GM12878 (cell line): ENCODE data around the gene TNFSF15. TPM values are rescaled to one million over a fixed set of nuclear protein-coding genes. Genes with fewer than 3 reads are reported as not detected.

Experiments used
- ESRRA ChIP-seq: IDR thresholded peaks from 2 replicates; pipeline ENCODE4 v1.6.1; 2012; ENCODE audit warnings: mild to moderate bottlenecking, low read length, improper control_type of control experiment
- EZH2 ChIP-seq: IDR thresholded peaks from 2 replicates; pipeline ENCODE4 v1.6.1; 2012; ENCODE audit warnings: low read depth, mild to moderate bottlenecking, control low read depth, inconsistent platforms, low read length, borderline replicate concordance; ENCODE audit not compliant: control insufficient read depth
- GABPA ChIP-seq: IDR thresholded peaks from 2 replicates; pipeline ENCODE4 v1.6.1; 2014; ENCODE audit warnings: antibody characterized with exemption, low read depth, mild to moderate bottlenecking, inconsistent platforms
- MEF2B ChIP-seq: fragments of 450-650 bp; IDR thresholded peaks from 2 replicates; pipeline ENCODE4 v1.6.1; 2018; ENCODE audit warnings: mild to moderate bottlenecking, moderate library complexity; ENCODE audit not compliant: partially characterized antibody, poor library complexity, severe bottlenecking
- NR2C2 ChIP-seq: IDR thresholded peaks from 2 replicates; pipeline ENCODE4 v1.6.1; 2011; ENCODE audit warnings: borderline replicate concordance, low read depth; ENCODE audit not compliant: control insufficient read depth, insufficient read length
- PML ChIP-seq: IDR thresholded peaks from 2 replicates; pipeline ENCODE4 v1.6.1; 2012; ENCODE audit warnings: low read length, inconsistent platforms
- RB1 ChIP-seq: fragments of 450-650 bp; formaldehyde crosslinking; IDR thresholded peaks from 2 replicates; pipeline ENCODE4 v1.6.1; 2017; ENCODE audit warnings: mild to moderate bottlenecking, borderline replicate concordance
- REST ChIP-seq: IDR thresholded peaks from 2 replicates; pipeline ENCODE4 v1.6.1; 2012; ENCODE audit warnings: mild to moderate bottlenecking, low read depth, low read length
- SMAD5 ChIP-seq: IDR thresholded peaks from 2 replicates; pipeline ENCODE4 v1.6.1; 2016; ENCODE audit warnings: antibody characterized with exemption, low read depth
- SMARCA5 ChIP-seq: fragments of 450-650 bp; IDR thresholded peaks from 2 replicates; pipeline ENCODE4 v1.6.1; 2017; ENCODE audit warnings: mild to moderate bottlenecking
- USF1 ChIP-seq: IDR thresholded peaks from 2 replicates; pipeline ENCODE4 v1.6.1; 2011; ENCODE audit warnings: borderline replicate concordance, low read depth, mild to moderate bottlenecking, moderate library complexity, mixed read lengths, low read length; ENCODE audit not compliant: insufficient read depth; ENCODE audit errors: extremely low read length
- polyA plus RNA-seq, 11 experiments: library from polyadenylated mRNA; depleted of rRNA in 4 of 11; unstranded in 6 of 11; stranded (reverse) in 5 of 11; fragments of >200 nt; fragmentation: Nextera tagmentation in 4 of 11; fragmentation: Illumina TruSeq in 1 of 11; extraction: Ambion mirVana in 4 of 11; extraction: Trizol in 1 of 11; gene quantifications; 1 replicate in 1 of 11; 2 replicates in 10 of 11; pipeline versions ENCODE4 v1.2.1 to v1.2.3, GENCODE V29; 2011 to 2016; ENCODE audit warnings: inconsistent platforms in 2 of 11, missing spikeins in 2 of 11, low read depth in 1 of 11
- total RNA-seq, 4 experiments: library from RNA; depleted of rRNA in 3 of 4; stranded (reverse); fragments of >200 nt in 3 of 4; fragmentation: Illumina TruSeq in 1 of 4; extraction: Trizol in 1 of 4; gene quantifications; 2 replicates each; pipeline versions ENCODE4 v1.2.1 to v1.2.3, GENCODE V29; 2013 to 2021

TNFSF15 gene
- total and polyA plus RNA-seq, 10 of the 15 experiments (the other 5 are each of a cell fraction or from before 2014, with no cell fraction given) = 0.03 TPM; not detected in 9

- TF ChIP-seq RB1 (no peak), PML (no peak), USF1 (no peak), REST (no peak), SMARCA5 (no peak), GABPA (no peak), NR2C2 (no peak), ESRRA (no peak), MEF2B (no peak), SMAD5 (no peak), EZH2 (no peak)
Observed at GRCh38 chr9:114782586-114782985, 23.3 kb downstream of the TNFSF15 start (continued).
